WERI-Rb-1 (cell line): Measurements from ENCODE around the gene AGPAT2.

ENCODE experiments used
- DNase-seq: peaks from one replicate; pipeline ENCODE4 v3.0.0-alpha.2; 2020
- H3K27ac ChIP-seq: fragments of 250-450 bp; sonication (Bioruptor Pico); 2 replicates; pipeline ENCODE4 v1.5.1; 2020; ENCODE audit warnings: mild to moderate bottlenecking, moderate library complexity
- H3K27me3 ChIP-seq: fragments of 250-450 bp; sonication (Bioruptor Pico); 2 replicates; pipeline ENCODE4 v1.5.1; 2021; ENCODE audit warnings: mild to moderate bottlenecking, low read depth, moderate library complexity; ENCODE audit not compliant: insufficient read depth, severe bottlenecking
- H3K36me3 ChIP-seq: fragments of 250-450 bp; sonication (Bioruptor Pico); 2 replicates; pipeline ENCODE4 v1.5.1; 2020; ENCODE audit warnings: mild to moderate bottlenecking, moderate library complexity
- H3K4me3 ChIP-seq: 2 replicates; pipeline ENCODE4 v1.5.1; 2011; ENCODE audit warnings: low read depth, mild to moderate bottlenecking, control low read depth, low read length
- H3K9me3 ChIP-seq: fragments of 250-450 bp; sonication (Bioruptor Pico); 2 replicates; pipeline ENCODE4 v1.5.1; 2021; ENCODE audit warnings: mild to moderate bottlenecking, moderate library complexity; ENCODE audit not compliant: severe bottlenecking
- TF ChIP-seq, protein P1 (sequence below): IDR thresholded peaks from 2 replicates; pipeline ENCODE4 v1.5.1; 2011; ENCODE audit warnings: low read depth, mild to moderate bottlenecking, control low read depth, inconsistent platforms, low read length

AGPAT2 gene

DNA sequence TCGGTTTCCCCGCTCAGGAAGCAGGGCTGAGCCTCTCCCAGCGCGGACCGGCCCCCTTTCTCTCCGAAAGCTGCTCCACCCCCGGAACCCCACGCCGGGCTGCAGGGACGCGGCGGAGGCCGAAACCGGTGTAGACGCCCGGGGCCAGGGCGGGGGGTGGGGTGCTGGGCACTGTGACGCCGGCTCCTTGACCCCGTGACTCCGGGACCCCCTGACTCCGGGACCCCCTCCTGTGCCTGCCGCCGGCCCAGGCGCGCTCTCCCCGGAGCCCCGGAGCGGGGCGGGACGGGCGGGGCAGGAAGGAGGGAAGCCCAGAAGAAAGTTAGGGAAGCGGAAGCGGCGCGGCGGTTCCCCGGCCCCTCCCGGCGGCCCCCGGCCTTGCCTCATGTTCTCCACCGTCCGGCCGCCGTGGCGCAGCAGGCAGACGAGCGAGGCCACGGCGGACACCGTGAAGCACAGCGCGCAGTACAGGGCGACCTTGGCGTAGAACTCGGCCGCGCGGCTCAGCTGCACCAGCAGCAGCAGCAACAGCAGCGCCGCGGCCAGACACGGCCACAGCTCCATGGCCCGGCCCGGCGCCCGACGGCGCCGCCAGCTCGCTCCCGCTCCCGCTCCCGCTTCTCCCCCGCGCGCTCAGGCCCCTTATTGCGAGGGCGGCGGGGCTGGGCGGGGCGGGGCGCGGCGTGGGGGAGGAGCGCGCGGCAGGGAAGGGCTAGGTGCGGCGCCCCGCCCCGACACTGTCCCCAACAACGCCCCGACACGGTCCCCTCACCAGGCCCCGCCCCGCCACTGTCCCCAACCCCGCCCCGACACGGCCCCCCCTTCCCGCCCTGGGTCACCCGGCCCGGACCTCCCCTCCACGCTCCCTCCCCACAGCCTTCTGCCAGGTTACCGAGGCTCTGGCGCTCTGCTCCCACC lies at the start of gene AGPAT2:
Gene AGPAT2 (minus strand): TSS at position 664 of the 918 bp plus-strand sequence. CDS start 100 bp downstream, at position 564.
- DNase-seq, result peak; percentile 89
- Histone ChIP-seq H3K27me3 (no peaks in the 10 kb centered on the region), H3K4me3 (peak within 1 kb of the TSS; percentile 77), H3K36me3 (peaks cover 3% of the 10 kb centered on the region), H3K27ac (peak within 1 kb of the TSS; percentile 92), H3K9me3 (no peaks in the 10 kb centered on the region)
- TF ChIP-seq, protein P1, sequence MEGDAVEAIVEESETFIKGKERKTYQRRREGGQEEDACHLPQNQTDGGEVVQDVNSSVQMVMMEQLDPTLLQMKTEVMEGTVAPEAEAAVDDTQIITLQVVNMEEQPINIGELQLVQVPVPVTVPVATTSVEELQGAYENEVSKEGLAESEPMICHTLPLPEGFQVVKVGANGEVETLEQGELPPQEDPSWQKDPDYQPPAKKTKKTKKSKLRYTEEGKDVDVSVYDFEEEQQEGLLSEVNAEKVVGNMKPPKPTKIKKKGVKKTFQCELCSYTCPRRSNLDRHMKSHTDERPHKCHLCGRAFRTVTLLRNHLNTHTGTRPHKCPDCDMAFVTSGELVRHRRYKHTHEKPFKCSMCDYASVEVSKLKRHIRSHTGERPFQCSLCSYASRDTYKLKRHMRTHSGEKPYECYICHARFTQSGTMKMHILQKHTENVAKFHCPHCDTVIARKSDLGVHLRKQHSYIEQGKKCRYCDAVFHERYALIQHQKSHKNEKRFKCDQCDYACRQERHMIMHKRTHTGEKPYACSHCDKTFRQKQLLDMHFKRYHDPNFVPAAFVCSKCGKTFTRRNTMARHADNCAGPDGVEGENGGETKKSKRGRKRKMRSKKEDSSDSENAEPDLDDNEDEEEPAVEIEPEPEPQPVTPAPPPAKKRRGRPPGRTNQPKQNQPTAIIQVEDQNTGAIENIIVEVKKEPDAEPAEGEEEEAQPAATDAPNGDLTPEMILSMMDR, result no peak

DNA sequence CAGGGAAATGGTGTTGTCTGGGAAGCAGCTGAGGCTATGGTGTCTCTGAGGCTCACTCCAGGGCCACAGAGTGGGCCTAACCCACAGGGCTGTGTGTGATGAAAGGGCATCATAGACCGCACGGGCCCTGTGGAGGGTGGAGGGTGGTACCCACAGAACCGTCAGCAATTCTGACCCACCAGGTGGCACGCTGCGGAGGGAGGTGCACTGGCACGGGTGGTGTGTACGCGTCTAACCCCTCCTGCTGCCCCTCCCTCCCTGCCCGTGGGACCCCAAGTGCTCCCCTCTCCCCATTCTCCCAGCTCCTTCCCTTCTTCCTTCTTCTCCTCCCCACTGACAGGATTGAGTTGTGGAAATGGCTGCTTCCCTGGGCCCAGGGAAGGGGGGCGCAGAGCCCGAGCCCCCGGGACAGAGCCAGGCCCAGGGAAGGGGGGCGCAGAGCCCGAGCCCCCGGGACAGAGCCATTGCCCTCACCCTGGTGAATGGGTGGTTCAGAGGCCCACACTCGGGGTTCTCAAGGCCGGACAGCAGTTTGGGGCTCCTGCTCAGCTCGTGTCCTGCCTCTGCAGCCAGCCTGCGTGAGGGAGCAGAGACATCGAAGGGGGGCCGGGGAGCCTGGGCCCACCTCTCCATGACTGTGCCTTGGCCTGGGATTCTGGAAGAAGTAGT lies 48.7 kb upstream of the AGPAT2 start:
- Histone ChIP-seq H3K36me3 (no peaks in the 10 kb centered on the region), H3K27me3 (no peaks in the 10 kb centered on the region), H3K4me3 (no peak overlapping the region), H3K9me3 (no peaks in the 10 kb centered on the region), H3K27ac (no peak overlapping the region)
- TF ChIP-seq, protein P1, result no peak
- DNase-seq, result no peak

GRCh38 chr9:136734837-136735496 lies 47.7 kb upstream of the AGPAT2 start:
- Histone ChIP-seq H3K36me3 (no peaks in the 10 kb centered on the region), H3K27ac (no peak overlapping the region), H3K27me3 (no peaks in the 10 kb centered on the region), H3K4me3 (no peak overlapping the region), H3K9me3 (no peaks in the 10 kb centered on the region)
- TF ChIP-seq, protein P1, result no peak
- no peak for DNase-seq

GRCh38 chr9:136733611-136734010 lies 46.4 kb upstream of the AGPAT2 start:
- Histone ChIP-seq H3K36me3 (no peaks in the 10 kb centered on the region), H3K9me3 (no peaks in the 10 kb centered on the region), H3K27ac (no peak overlapping the region), H3K4me3 (no peak overlapping the region), H3K27me3 (peaks cover 6% of the 10 kb centered on the region)
- TF ChIP-seq, protein P1, result no peak
- no peak for DNase-seq

- Histone ChIP-seq H3K27me3 (peaks cover 9% of the 10 kb centered on the region), H3K27ac (no peak overlapping the region), H3K36me3 (0 out of 2 replicates have a peak, but pooled peaks cover 2% of the 10 kb centered on the region), H3K4me3 (no peak overlapping the region), H3K9me3 (no peaks in the 10 kb centered on the region)
- DNase-seq, result no peak
- TF ChIP-seq, protein P1, result no peak
These were observed 45.4 kb upstream of the AGPAT2 start for GRCh38 chr9:136732444-136733178.
